ENCODE results near the gene HPS6. TPM values are rescaled to one million over a fixed set of nuclear protein-coding genes. Genes with fewer than 3 reads are reported as not detected.

Gene HPS6
- total RNA-seq, 1 donor from 2014 or later: 33.0 TPM

DNA sequence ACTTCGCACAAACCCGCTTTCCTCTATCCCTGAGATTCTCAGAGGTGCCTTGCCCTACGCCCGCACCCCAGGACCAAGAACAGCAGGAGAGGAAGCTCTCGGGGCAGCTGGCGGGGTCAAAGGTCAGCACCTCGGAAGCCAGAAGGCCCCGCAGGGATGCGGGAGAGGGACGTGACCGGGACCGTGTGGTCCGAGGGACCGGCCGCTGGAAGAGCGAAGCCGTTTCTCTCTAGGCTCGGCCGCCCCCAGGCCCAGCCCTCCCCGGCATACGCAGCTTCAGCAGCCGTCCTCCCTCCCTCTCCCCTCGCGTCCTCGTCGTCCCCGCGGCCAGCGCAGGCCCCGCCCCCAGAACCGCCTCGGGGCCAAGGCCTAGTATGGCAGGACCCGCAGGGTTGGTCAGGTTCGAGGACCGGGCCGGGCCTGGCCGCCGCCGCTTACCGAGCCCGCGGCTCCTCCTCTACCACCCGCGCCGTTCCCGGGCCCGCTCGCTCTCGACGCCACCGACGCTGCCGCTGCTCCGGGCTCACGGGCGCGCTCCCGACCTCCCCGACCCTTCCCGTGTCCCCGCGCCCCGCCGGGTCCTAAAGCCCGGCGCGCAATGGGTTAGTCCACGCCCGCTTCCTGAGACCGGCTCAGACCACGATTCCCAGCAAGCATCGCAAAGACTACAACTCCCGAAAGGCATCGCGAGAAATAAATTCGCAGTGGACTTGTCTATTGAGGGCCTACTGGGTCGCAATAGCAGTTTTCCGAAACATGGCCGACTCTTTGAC is 9.3 kb upstream of the HPS6 start, which contains the start of gene ARMH3:
ARMH3 (minus strand) TSS at position 527 of the 773 bp plus-strand sequence. CDS start 16,059 bp downstream, outside the sequence.
- H3K36me3 ChIP-seq (ENCODE audit: control insufficient read depth, insufficient read depth, low read length): no peaks in the 10 kb centered on the region
- H3K27me3 ChIP-seq (ENCODE audit: control insufficient read depth, insufficient read depth, low read length): no peaks in the 10 kb centered on the region
- TF ChIP-seq, protein P1, sequence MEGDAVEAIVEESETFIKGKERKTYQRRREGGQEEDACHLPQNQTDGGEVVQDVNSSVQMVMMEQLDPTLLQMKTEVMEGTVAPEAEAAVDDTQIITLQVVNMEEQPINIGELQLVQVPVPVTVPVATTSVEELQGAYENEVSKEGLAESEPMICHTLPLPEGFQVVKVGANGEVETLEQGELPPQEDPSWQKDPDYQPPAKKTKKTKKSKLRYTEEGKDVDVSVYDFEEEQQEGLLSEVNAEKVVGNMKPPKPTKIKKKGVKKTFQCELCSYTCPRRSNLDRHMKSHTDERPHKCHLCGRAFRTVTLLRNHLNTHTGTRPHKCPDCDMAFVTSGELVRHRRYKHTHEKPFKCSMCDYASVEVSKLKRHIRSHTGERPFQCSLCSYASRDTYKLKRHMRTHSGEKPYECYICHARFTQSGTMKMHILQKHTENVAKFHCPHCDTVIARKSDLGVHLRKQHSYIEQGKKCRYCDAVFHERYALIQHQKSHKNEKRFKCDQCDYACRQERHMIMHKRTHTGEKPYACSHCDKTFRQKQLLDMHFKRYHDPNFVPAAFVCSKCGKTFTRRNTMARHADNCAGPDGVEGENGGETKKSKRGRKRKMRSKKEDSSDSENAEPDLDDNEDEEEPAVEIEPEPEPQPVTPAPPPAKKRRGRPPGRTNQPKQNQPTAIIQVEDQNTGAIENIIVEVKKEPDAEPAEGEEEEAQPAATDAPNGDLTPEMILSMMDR (IDR thresholded peaks at IDR 0.05; ENCODE audit: insufficient read depth, low read length, poor library complexity, severe bottlenecking): no peak

DNA sequence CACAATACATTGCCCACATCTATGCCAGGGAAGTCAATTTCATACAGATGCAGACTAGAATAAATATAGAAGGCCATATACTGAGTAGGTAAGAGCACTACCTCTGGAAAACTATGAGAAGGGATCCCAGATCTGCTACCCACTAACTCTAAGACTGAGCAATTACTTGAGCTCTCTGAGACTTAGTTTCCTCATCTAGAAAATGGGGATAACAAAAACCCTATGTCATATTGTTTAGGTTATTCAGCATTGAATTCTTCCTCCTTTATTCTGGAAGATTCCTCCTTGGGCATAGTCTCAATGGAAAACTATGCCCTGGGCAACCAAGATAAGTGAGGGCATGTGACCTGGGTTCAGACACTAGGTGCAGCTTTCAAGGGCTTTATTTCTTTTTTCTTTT is 5.2 kb upstream of the HPS6 start:
- no peak for DNase-seq (ENCODE audit: low read depth)
- no peak overlapping the region for H3K4me3 ChIP-seq (ENCODE audit: low read depth, low read length)
- TF ChIP-seq, protein P1 (IDR thresholded peaks at IDR 0.05; ENCODE audit: insufficient read depth, low read length, poor library complexity, severe bottlenecking): no peak
- no peaks in the 10 kb centered on the region for H3K27me3 ChIP-seq (ENCODE audit: control insufficient read depth, insufficient read depth, low read length)
- H3K36me3 ChIP-seq (ENCODE audit: control insufficient read depth, insufficient read depth, low read length): no peaks in the 10 kb centered on the region

More for the DNA sequence above, 9.3 kb upstream of the HPS6 start, which contains the start of gene ARMH3:
- peak; percentile 95 for DNase-seq (ENCODE audit: low read depth)
- H3K4me3 ChIP-seq (ENCODE audit: low read depth, low read length): peak within 1 kb of the TSS; percentile 99

DNA sequence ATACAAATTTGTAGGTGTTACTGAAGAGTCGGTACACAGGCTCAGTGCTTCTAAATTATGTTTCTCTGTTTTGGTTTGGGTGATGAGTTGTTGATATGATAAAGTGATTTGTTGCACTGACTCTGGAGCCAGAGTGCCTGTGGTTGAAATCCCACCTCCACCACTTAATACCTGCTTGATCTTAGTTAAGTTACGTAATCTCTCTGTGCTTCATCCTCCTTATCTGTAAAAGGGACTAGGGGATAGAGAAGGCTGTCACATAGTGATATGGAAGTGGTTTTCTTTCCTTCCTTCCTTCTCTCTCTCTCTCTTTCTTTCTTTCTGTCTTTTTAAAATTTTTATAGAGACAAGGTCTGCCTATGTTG is 664 bp upstream of the HPS6 start:
- Histone ChIP-seq H3K27me3 (ENCODE audit: control insufficient read depth, insufficient read depth, low read length) (no peaks in the 10 kb centered on the region), H3K36me3 (ENCODE audit: control insufficient read depth, insufficient read depth, low read length) (no peaks in the 10 kb centered on the region), H3K4me3 (ENCODE audit: low read depth, low read length) (no peak overlapping the region)
- DNase-seq (ENCODE audit: low read depth): no peak
- TF ChIP-seq, protein P1 (IDR thresholded peaks at IDR 0.05; ENCODE audit: insufficient read depth, low read length, poor library complexity, severe bottlenecking): no peak

DNA sequence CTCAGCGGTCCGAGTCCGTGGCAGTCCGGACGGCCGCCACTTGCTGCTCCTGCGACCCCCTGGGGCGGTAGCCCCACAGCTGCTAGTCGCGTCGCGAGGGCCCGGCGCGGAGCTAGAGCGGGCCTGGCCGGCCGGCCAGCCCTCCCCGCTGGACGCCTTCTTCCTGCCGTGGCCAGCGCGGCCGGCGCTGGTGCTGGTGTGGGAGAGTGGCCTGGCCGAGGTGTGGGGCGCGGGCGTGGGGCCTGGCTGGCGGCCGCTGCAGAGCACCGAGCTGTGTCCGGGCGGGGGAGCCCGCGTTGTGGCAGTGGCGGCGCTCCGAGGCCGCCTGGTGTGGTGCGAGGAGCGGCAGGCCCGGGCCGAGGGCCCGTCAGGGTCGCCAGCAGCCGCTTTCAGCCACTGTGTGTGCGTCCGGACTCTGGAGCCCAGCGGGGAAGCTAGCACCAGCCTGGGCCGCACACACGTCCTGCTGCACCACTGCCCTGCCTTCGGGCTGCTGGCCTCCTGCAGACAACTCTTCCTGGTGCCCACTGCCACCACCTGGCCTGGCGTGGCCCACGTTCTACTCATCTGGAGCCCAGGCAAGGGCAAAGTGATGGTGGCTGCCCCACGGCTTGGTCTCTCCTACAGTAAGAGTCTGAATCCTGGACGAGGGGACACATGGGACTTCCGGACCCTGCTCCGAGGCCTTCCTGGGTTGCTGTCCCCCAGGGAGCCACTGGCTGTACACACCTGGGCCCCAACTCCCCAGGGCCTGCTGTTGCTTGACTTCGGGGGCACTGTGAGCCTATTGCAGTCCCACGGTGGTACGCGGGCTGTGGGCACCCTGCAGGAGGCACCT is 631 bp downstream of the HPS6 start:
- Histone ChIP-seq H3K27me3 (ENCODE audit: control insufficient read depth, insufficient read depth, low read length) (no peaks in the 10 kb centered on the region), H3K36me3 (ENCODE audit: control insufficient read depth, insufficient read depth, low read length) (no peaks in the 10 kb centered on the region), H3K4me3 (ENCODE audit: low read depth, low read length) (peak overlapping the region; percentile 79)
- TF ChIP-seq, protein P1 (IDR thresholded peaks at IDR 0.05; ENCODE audit: insufficient read depth, low read length, poor library complexity, severe bottlenecking): no peak
- no peak for DNase-seq (ENCODE audit: low read depth)

DNA sequence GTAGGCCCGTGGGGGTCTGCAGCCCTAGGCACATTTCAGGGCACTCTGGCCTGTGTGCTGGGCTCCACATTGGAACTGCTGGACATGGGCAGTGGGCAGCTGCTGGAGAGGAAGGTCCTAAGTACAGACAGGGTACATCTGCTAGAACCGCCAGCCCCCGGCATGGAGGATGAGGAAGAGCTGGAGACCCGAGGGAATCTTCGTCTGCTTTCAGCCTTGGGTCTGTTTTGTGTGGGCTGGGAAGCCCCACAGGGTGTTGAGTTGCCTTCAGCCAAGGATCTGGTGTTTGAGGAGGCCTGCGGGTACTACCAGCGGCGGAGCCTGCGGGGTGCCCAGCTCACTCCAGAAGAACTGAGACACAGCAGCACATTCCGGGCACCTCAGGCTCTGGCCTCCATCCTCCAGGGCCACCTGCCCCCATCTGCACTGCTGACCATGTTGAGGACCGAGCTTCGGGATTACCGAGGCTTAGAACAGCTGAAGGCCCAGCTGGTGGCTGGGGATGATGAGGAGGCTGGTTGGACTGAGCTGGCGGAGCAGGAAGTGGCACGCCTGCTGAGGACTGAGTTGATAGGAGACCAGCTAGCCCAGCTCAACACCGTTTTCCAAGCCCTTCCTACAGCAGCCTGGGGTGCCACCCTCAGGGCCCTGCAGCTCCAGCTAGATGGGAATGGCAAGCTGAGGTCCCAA is 1.4 kb downstream of the HPS6 start:
- H3K27me3 ChIP-seq (ENCODE audit: control insufficient read depth, insufficient read depth, low read length): no peaks in the 10 kb centered on the region
- H3K4me3 ChIP-seq (ENCODE audit: low read depth, low read length): peak overlapping the region; percentile 79
- no peaks in the 10 kb centered on the region for H3K36me3 ChIP-seq (ENCODE audit: control insufficient read depth, insufficient read depth, low read length)
- TF ChIP-seq, protein P1 (IDR thresholded peaks at IDR 0.05; ENCODE audit: insufficient read depth, low read length, poor library complexity, severe bottlenecking): no peak
- no peak for DNase-seq (ENCODE audit: low read depth)
